Esophagus squamous epithelium (tissue), 5 donors: ENCODE measurements around the gene AIG1. TPM values are rescaled to one million over a fixed set of nuclear protein-coding genes. Genes with fewer than 3 reads are reported as not detected.

Source experiments
- DNase-seq: peaks from one replicate; lab custom pipeline; 2025; lab: John Stamatoyannopoulos, UW
- H3K27ac ChIP-seq, 4 donors: fragments of 200-600 bp; sonication (generic); one replicate each; pipeline ENCODE4 v1.5.1; 2016 to 2019; ENCODE audit warnings: mild to moderate bottlenecking in 1 of 4
- H3K27me3 ChIP-seq, 4 donors: fragments of 200-600 bp; sonication (generic); 1 replicate in 3 of 4; 2 replicates in 1 of 4; pipeline versions ENCODE4 v1.5.1 to v1.6.0; 2017 to 2021; ENCODE audit warnings: antibody characterized with exemption in 1 of 4
- H3K36me3 ChIP-seq, 3 donors: fragments of 200-600 bp; sonication (generic); one replicate each; pipeline ENCODE4 v1.5.1; 2016 to 2019
- H3K4me1 ChIP-seq, 3 donors: fragments of 200-600 bp; sonication (generic); one replicate each; pipeline ENCODE4 v1.5.1; 2017 to 2019
- H3K4me3 ChIP-seq, 4 donors: fragments of 200-600 bp; sonication (generic); 1 replicate in 3 of 4; 2 replicates in 1 of 4; pipeline ENCODE4 v1.5.1; 2016 to 2019; ENCODE audit warnings: mild to moderate bottlenecking in 2 of 4, moderate library complexity in 1 of 4
- H3K9me3 ChIP-seq, 3 donors: fragments of 200-600 bp; sonication (generic); one replicate each; pipeline ENCODE4 v1.5.1; 2016 to 2019
- CTCF ChIP-seq, 6 experiments: fragments of 450-650 bp in 4 of 6; fragments of 200-600 bp in 2 of 6; sonication (generic) in 2 of 6; IDR thresholded peaks; one replicate each; pipeline ENCODE4 v1.5.1; 2016 to 2019; ENCODE audit warnings: antibody characterized with exemption in 6 of 6, mild to moderate bottlenecking in 4 of 6, moderate library complexity in 4 of 6
- POLR2A ChIP-seq, 4 donors: fragments of 450-650 bp; IDR thresholded peaks; one replicate each; pipeline ENCODE4 v1.6.1; 2017; ENCODE audit warnings: antibody characterized with exemption in 4 of 4, mild to moderate bottlenecking in 4 of 4, moderate library complexity in 3 of 4
- WGBS, 2 donors: methylation state at CpG; one replicate each; pipeline ENCODE4 v1.1.5; 2018; 5-methylcytosine and 5-hydroxymethylcytosine counted together
- intact Hi-C: fragments of 100-400 bp; cut with DNase I; formaldehyde crosslinking; loops from one replicate; pipeline ENCODE4 v1.15.0; 2022
- total RNA-seq, 4 donors: library from RNA; depleted of rRNA; stranded (reverse); fragments of >200 nt; gene quantifications; one replicate each; pipeline ENCODE4 v1.1.0, GENCODE V29; 2016
- donor health status: DM: yes; HTN: yes; CAD: no.

The AIG1 gene
- total RNA-seq, 4 donors from 2014 or later = 29.1 to 30.5 (median 29.9) TPM

GRCh38 chr6:143112084-143112768 lies 51.5 kb downstream of the AIG1 start:
- TF ChIP-seq POLR2A (IDR thresholded peaks at IDR 0.05) = no peak
- TF ChIP-seq CTCF (IDR thresholded peaks at IDR 0.05) = no peak
- DNase-seq = no peak
- Histone ChIP-seq H3K27me3 (no peaks in the 10 kb centered on the region), H3K4me1 (no peaks in the 10 kb centered on the region), H3K9me3 (no peaks in the 10 kb centered on the region), H3K27ac (no peak overlapping the region), H3K4me3 (no peak overlapping the region), H3K36me3 (no peaks in the 10 kb centered on the region)
- WGBS, 2 donors = 85 to 91% methylated on average over 4 of the region's 4 CpGs
- intact Hi-C loops = no loop called here

- Histone ChIP-seq H3K4me3 (no peak overlapping the region), H3K4me1 (no peaks in the 10 kb centered on the region), H3K27ac (no peak overlapping the region), H3K9me3 (no peaks in the 10 kb centered on the region), H3K27me3 (no peaks in the 10 kb centered on the region), H3K36me3 (no peaks in the 10 kb centered on the region)
- intact Hi-C loops = no loop called here
- 91 to 93% methylated on average over 5 of the region's 5 CpGs for WGBS, 2 donors
- TF ChIP-seq POLR2A (IDR thresholded peaks at IDR 0.05) (no peak), CTCF (IDR thresholded peaks at IDR 0.05) (no peak)
- DNase-seq = no peak
Observed at GRCh38 chr6:143112837-143113236, 52.1 kb downstream of the AIG1 start.

GRCh38 chr6:143115728-143116127 lies 55.0 kb downstream of the AIG1 start:
- H3K9me3 ChIP-seq = peaks cover 0 to 10% (median 0%) of the 10 kb centered on the region in 3 donors
- H3K27me3 ChIP-seq = no peaks in the 10 kb centered on the region
- H3K36me3 ChIP-seq = peaks cover 0 to 3% (median 0%) of the 10 kb centered on the region in 3 donors
- H3K4me3 ChIP-seq = no peak overlapping the region
- 89 to 92% methylated on average over 3 of the region's 3 CpGs for WGBS, 2 donors
- DNase-seq = no peak
- TF ChIP-seq POLR2A (IDR thresholded peaks at IDR 0.05) (no peak), CTCF (IDR thresholded peaks at IDR 0.05) (no peak)
- no peak overlapping the region for H3K27ac ChIP-seq
- H3K4me1 ChIP-seq = no peaks in the 10 kb centered on the region
- intact Hi-C loops = no loop called here

- TF ChIP-seq POLR2A (IDR thresholded peaks at IDR 0.05) (no peak), CTCF (IDR thresholded peaks at IDR 0.05) (no peak)
- 86 to 100% methylated on average over 1 of the region's 1 CpG for WGBS, 2 donors
Observed at GRCh38 chr6:143117108-143117507, 56.4 kb downstream of the AIG1 start.

GRCh38 chr6:143119260-143119659 lies 58.6 kb downstream of the AIG1 start:
- DNase-seq = no peak
- no peak overlapping the region for H3K4me3 ChIP-seq
- intact Hi-C loops = no loop called here

More at GRCh38 chr6:143117108-143117507, 56.4 kb downstream of the AIG1 start:
- Histone ChIP-seq H3K27ac (no peak overlapping the region), H3K36me3 (peaks cover 0 to 5% (median 0%) of the 10 kb centered on the region in 3 donors), H3K4me3 (no peak overlapping the region), H3K9me3 (peaks cover 0 to 11% (median 0%) of the 10 kb centered on the region in 3 donors), H3K4me1 (no peaks in the 10 kb centered on the region), H3K27me3 (no peaks in the 10 kb centered on the region)
- no peak for DNase-seq
- intact Hi-C loops = no loop called here

More at GRCh38 chr6:143119260-143119659, 58.6 kb downstream of the AIG1 start:
- H3K27ac ChIP-seq = no peak overlapping the region
- no peak for TF ChIP-seq POLR2A (IDR thresholded peaks at IDR 0.05)
- TF ChIP-seq CTCF (IDR thresholded peaks at IDR 0.05) = no peak
- H3K4me1 ChIP-seq = no peaks in the 10 kb centered on the region
- peaks cover 0 to 5% (median 0%) of the 10 kb centered on the region in 3 donors for H3K36me3 ChIP-seq
- peaks cover 0 to 11% (median 0%) of the 10 kb centered on the region in 3 donors for H3K9me3 ChIP-seq
- WGBS, 2 donors = 96 to 100% methylated on average over 2 of the region's 2 CpGs
- no peaks in the 10 kb centered on the region for H3K27me3 ChIP-seq
